Kasumi-1 (cell line): ENCODE measurements around the gene CD34.
"Not testable (repeated sequence)": the region's sequence is repeated elsewhere in the genome, so short reads cannot be mapped to it uniquely, and the experiment has no call there.

ENCODE experiments used
- DNase-seq, 2 experiments: peaks; one replicate each; lab custom pipeline; 2025; lab: John Stamatoyannopoulos, UW

The CD34 gene

DNA sequence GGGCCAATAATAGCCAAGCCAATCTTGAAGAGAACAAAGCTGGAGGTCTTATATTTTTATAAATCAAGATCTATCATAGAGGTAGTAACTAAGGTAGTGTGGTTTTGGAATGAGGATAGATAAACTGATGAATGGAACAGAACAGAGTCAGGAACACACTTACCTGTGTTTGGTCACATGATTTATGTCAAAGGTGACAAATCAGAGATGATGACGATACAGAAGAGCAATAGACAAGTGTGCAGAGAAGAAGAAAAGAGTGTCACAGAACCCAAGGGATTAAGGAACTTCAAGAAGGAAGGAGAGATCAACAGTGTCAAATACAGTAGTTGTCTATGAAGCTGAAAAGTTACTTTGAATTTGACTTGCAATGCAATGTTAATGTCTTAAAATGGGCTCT, 16.1 kb upstream of the CD34 start:
- DNase-seq = no peak

DNA sequence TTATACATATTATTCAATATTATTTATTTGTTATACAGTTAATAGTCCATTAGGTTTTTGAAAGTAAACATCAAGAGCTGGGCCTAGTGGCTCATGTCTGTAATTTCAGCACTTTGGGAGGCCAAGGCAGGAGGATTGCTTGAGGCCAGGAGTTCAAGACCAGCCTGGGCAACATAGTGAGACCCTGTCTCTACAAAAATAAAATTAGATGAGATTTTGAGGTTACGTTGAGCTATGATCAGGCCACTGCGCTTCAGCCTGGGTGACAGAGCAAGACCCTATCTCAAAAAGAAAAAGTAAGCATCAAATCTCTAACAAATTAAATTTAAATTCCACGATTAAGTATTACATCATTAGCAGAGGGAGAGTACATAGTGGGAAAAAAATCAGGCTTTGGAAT, 15.0 kb upstream of the CD34 start:
- not testable (repeated sequence) for DNase-seq

DNA sequence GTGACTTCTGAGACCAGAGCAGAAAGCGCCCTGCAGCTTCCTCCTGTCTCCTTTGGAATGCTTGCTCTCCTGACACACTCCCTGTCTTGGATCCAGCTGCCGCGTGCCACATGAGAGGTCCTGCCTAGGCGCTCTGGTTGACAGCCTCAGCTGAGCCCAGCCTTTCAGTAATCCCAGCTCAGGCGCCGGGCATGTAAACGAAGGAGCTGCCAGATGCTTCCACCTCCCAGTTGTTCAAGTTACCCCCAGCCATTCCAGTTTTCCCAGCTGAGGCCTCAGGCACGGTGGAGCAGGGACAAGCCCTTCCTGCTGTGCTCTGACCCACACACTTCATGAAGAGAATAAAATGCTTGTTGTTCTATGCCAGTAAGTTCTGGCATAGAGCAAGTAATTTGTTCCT, 14.3 kb upstream of the CD34 start:
- DNase-seq = no peak

DNA sequence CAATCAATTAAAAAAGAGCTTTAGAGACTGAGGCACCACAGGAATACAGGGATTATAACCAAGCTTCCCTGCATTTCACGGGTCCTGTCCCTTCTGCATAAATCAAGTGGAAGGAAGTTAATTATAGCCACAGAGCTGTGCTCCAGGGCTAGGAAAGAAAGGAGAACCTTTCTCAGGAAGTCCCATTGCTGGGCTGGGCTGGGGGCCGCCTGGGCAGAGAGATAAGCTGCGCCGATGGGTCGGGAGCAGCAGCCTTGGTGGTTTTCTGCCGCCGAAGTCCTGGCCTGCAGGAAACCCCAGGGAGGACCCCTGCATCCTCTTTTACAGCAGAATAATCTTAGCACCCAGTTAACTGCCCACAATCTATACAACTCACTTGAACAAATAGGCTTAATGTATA, 12.6 kb upstream of the CD34 start:
- peak; percentile 83 to 91 for DNase-seq

DNA sequence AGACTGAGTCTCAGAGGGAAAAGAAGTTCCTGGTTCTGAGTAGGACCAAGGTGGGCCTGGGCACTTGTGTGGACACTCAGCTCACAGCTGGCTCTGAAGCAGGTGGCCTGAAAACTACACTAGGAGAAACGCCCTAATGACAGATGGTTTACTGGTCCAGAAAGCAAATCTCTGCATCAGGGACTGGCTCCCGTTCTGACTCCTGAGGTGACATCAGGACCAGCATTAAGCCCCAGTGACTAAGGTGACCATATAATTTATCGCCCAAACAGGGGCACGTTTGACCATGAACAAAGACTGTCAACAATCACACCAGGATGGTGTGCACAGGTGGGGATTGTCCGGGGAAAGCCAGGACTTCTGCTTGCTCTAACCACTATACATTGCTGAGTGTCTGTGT, 12.2 kb upstream of the CD34 start:
- DNase-seq = no peak

DNA sequence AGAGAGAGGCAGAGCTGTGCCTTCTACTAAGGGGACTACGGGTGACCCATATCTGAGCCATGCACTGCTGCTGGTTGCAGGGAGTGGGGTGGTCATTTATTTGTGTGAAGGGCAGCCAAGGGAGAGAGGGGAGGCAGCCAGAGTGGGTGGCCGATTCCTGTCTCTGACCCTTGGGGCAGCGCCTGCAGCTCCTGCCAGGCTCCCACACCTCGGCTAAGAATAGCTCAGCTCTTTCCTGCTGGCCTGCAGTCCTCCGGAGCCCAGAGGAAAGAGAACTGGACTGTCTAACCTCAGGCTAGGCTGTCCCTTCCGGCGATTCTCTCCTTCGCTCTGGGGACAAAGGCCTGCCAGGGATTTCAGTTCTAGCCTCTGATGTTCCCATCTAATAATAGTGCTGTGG, 11.6 kb upstream of the CD34 start:
- DNase-seq = no peak

DNA sequence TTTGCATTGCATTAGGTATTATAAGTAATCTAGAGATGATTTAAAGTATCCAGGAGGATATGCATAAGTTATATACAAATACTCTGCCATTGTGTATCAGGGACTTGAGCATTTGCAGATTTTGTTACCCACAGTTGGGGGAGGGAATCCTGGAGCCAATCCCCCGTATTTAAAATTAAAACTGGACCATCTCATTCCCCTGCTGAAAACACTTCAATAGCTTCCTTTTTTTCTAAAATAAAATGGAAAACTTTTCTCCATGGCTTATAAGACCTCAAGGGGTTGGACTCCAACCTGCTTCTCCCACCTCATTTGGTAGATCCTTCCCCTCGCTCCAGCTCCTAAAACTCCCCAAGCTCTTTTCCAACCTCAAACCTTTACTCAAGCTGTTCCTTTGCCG, 10.4 kb upstream of the CD34 start:
- no peak for DNase-seq

DNA sequence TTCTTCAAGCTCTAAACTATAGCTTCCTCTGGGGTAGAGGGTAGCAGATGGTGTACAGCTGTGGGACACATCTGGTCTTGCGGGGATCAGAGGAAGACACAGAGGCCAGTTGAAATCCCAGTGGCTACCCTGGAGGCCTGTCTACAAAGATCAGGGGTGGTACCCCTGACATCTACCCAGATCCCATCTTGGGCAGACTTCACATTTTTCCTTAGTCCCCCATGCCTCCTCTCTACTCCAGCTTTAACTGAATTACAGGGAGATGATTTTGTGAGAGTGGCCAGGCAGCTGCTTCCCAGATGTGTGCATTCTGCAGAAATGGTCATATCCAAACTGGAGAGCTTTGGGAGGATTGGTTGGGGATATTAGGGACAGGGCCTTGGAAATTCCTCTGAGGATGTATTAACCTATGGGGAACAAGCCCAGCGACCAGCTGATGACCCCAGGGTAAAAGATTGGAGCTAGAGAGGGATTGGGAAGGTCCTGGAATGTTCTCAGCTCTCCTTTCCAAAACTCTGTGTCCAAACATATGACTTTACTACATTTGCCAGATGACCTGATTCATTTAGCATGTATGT, 9.6 kb upstream of the CD34 start:
- no peak for DNase-seq

DNA sequence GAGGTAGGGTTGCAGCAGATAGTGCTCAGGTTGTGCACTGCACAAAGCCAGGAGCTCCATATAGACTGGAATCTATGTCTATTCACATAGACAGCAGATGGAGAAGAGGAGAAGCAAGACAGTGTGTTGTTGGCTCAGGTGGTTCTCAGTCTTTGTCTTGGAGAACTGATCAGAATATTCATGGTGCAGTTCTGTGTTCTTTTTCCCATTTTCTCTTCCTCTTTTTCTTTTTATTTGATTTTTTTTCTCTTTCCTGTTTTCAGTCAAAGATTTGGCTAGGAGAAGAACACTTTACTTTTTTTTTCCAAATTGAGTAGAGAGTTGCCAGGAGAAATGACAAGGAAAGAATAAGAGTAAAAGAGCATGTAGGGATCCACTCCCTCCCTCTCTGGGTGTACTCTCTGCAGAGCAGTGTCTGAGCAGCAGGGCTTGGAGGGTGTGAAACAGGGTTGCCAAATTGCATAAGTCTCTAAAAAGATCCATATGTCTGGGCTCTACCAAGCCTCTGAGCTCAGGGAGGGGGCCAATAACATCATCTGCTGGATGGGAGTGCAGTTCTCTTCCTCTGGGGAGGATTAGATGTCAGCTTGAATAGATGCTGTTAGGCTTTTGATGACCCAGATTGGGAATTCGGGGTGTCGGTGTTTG, 8.7 kb upstream of the CD34 start:
- peak; percentile 27 to 34 for DNase-seq

DNA sequence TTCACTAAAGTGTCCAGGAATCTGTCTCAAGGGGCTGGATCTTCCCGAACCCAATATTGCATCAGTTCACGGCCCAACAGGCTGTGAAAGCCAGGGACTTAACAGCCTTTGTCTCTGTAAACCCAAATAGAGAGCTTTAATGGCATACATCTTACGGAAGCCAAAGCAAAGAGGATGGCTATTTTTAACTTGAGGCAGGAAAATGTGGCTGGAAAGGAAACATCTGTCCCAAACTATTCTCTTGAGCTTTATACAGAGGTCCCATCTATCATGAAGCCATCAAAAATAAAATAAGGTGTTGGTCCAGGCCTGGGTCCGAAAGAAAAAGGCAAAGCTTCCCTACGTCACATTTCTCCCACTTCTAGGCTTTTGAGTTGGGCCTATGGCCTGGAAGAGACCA, 7.7 kb upstream of the CD34 start:
- DNase-seq = no peak

DNA sequence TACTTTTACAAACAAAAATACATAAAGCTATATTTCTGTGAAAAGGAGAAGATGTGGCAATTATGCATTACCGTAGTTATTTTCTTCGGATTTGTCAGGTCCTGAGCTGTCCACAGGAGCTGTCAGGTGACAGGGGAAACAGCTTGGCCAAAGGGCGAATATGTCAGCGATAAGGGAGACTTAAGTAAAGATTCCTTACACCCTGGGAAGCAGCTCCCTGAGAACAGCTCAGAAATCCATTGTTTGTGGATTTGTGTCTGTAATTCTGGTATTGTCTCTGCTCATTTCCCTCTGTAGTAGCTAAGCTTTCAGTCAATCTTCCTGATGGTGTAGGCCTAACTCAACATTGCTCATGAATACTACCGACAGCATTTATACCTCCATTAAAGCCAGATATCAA, 7.1 kb upstream of the CD34 start:
- DNase-seq = no peak

DNA sequence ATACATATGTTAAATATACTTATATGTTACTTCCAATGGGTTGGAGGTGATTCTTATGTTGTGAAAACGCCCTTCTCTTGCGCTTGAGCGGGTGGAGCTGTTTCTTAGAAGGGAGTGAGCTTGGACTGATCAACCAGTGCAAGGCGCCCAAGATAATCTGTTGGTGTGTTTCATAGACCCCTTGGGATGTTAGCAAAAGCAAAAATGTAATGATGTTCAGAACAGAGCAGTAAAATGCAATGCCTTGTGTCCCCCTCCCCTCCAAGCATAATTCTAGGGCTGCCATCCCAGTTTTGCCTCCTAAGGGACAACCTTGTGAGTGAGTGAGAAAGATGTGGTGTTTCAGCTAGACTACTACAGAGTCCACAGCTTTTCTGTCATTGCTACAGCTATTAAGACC, 6.2 kb upstream of the CD34 start:
- DNase-seq = no peak

DNA sequence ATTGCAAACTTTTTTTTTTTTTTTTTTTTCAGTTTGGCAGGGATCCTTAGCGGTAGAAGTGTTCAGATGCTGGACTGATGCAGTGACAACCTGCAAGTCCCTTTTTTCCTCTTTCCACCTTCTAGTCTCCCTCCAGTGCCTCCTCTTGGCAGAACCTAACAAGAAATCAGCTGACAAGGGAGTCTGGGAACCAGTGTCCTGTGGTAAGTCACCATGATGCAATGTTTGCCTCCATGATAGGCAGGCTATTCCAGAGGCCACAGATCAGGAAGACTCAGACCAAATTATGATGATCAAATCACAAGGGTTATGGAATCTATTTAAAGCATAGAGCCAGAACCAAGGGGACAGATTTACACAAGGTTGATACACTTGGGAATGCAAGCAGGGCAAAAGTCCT, 3.0 kb upstream of the CD34 start:
- no peak for DNase-seq

DNA sequence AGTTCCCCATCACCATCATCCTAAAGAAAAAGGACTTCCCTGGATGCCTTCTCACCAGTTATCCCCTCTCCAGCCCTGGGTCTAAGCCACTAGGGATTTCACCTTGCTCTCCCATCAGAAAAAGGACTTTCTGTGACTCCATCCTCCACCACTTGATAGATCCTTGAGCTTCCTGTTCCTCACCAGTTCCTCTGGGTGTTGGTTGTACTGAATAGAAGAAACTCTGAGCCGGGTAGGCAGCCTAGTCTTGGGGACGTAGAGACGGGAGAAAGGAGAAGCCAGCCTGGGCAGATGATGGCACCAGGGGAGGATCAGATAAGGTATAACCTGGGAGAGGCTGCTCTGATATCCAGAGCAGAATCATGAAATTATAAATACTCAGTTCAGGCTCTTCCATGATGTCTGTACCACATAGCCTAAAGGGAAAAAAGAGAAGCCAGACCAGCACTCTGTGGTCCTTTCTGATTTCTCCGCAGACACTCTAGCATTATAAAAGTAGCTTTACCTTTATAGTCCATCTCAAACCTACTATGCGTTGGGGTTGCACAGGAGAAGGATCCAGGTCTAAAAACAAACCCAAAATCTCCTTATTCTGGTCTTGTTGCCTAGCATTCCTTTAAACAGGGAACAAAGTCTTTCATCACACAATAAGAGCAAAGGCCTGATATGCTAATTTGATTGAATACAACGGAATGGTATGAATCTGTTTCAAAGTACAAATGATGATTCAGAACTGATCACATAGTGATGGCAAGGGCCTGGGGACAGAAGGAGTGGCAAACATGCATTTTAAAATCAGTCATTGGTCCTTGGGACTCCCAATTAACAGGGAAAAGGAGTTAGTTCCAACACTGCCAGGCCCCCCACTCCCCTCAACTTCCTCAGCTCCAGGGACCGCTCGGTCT, 1.2 kb upstream of the CD34 start:
- peak; percentile 40 to 51 for DNase-seq

DNA sequence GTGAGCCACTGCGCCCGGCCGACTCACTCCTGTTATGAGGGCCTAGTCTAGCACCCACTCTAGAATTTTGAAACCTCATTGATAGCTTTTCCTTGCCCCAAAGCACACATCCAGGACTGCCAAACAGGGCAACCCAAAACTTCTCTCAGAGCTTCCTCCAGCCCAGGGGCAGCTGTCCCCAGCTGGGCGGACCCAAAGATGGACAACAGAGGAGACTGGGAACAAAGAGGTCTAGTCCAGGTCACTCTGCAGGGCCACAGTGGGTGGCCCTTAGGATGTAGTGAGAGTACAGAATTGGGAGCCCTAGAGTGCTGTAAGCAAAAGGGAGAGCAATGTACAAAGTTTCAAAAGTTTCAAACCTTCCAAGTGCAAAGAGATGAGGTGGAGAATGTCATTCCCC, 1.2 kb downstream of the CD34 start:
- no peak for DNase-seq

DNA sequence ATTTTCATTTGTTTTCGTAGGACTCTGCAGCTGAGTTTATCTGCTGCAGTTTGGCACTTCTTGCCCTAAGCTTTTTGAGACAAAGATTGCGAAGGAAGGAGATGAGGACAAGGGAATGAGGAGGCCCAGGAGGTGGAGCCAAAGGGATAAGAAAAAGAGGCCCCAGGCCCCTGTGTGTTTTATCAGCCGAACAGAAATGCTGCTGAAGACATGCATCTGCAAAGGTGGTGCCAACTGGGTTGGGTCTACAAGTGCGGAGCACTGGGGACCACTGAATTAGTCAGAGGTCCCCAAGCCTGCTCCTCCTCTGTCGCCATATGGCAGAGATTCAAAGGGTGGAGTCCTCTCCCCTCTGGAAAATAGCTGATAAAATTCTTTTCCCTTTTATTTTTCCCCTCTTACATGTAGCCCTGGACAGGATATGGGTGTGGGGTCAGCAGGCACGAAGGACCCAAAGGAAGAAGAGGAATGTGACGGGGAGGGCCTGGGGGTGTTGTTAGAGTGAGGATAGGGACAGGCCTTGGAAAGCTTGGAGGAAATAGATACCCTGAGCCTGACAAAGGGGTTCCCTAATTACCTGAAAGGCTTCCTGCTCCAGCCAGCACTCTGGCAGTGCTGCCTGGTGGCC, 2.7 kb downstream of the CD34 start:
- DNase-seq = peak; percentile 59 to 69

DNA sequence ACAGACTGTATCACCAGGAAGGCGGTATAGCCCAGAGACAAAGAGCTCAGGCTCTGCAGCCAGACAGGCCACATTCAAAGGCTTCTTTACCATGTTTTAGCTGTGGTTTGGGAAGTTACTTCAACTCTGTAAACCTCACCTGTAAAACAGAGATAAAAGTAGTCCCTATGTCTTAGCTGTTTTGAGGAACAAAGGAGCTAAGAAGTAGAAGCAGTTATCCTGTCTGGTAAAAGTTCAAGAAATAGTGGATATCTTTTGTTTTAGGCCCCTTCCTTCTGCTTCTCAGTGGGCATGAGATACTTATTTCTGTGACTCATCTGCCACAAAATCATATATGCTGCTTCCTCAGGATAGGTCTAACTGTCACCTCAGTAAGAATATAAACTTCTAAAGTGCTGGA, 6.5 kb downstream of the CD34 start:
- DNase-seq = peak; percentile 76 to 85

DNA sequence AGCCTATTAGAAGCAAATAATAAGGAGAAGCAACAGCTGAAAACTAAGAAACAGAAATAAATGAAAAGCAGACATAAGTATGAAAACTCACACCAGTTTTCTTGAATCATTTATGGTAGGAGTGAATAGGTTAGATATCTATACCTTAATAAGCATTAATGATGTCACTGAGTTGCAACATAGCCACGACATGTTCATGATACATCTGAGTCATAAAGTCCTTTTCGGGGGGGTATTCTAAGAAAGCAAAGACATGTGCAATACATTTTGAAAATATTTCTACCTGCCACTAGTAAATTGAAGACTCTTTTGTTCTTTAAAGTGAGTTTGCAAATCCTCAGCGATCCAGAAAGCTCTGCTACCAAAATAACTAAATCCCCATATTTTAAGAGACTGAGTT, 7.2 kb downstream of the CD34 start:
- no peak for DNase-seq

DNA sequence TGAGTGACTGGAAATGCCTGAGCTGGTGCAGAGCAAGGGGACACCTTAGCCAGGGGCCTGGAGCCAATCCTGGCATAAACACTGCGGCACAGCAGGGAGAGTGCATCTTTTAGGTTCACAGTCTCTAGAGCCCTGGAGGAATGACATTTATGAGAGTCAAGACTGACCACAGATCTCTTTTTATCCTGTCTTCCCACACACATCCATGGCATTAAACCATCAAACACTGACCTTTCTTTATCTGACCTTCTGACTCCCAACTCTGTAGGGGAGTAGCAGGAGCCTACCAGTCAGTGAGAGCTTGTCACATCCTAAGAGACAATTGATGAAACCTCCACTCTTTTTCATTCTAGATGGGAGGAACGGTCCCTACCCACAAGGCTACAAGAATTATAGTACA, 7.9 kb downstream of the CD34 start:
- DNase-seq = no peak

DNA sequence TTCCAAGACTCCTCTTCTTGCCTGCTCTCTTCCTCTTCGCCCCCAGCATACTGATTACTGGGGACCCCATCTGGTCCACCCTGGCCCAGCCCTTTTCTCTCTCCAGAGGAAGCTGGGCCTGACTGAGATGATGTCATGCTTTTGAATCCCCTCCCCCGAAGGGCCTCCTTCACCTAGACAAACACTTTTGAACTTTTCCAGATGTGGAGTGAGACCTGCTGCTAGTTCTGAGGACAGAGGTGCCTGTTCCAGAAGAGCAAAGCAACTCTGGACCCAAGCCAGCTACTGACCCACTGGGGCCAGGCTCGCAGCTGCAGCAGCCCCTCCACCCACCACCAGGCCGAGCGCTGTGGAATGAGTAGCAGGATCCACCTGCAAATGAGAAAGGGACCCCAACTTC, 8.4 kb downstream of the CD34 start:
- no peak for DNase-seq

DNA sequence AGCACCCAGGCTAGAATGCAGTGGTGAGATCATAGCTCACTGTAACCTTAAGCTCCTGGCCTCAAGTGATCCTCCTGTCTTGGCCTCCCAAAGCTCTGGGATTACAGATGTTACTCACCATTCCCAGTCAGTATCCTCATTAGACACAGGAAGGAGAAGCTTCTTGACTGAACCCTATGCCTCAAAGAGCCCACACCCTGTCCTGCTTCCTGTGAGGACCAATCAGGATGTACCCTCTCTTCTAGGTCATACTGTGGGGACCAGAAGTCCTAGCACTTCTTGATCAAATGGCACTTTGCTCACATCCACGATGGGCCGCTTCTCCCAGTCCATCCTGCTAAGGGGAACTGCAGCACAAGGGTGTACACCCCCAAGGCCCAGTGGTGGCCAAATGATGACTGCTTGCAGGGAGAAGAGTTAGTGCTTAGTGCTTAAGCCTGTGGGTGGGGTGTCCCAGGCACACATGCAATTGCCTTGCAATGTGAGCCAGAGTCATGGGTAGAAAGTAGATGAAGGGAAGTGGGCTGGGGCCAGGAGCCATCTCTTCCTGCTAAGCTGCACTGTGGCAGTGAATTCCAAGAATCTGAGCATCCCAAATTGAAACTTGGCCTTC, 9.8 kb downstream of the CD34 start:
- DNase-seq = no peak

DNA sequence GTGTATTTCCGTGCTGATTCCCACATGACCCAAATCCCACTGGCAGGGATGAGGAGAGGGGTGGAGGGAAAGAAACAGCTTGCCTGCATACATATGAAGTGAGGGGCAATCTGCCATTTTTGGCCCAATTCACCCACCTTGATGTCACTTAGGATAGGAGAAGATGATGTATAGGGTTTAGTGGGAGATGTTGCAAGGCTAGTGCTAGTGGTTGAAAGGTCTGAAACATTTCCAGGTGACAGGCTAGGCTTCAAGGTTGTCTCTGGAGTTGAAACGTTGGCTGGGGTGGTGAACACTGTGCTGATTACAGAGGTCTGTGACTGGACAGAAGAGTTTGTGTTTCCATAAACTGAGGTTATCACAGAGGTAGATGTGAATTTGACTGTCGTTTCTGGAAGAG, 12.1 kb downstream of the CD34 start:
- DNase-seq = no peak
